ENCODE measurements around the gene TOX2.

The TOX2 gene

DNA sequence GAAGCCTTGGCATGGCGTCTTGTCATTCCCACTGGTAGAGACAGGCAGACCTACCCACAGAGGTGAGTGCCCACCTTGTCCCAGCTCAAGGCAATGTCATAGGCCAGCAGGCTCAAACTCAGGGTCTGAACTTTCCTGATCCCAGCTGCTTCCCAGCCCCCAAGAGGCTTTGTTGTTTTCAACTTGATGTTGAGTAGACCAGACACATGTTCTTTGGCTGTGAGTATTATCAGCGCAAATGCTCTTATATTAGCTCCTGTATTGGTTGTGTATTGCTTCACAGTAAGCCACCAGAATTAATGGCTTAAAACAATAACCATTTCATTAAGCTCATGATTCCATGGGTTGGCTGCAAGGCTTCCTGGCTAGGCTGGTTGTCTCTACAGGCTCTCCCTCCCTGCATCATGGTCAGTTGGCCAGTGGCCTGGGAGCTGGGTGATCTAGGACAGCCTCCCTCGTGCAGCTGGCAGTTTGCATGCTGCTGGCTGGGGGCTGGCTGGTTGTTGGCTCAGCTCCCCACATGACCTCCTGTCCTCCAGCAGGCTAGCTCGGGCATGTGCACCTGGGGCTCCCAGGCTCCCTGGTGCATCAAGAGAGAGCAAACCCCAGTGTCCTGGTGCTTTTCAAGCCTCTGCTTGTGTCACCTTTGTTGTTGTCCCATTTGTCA is 21.6 kb downstream of the TOX2 start:
- Histone ChIP-seq H3K9me3 (ENCODE audit: control insufficient read depth, low read length) (no peaks in the 10 kb centered on the region), H3K27me3 (ENCODE audit: control insufficient read depth, insufficient read depth, low read length) (no peaks in the 10 kb centered on the region), H3K36me3 (ENCODE audit: control insufficient read depth, insufficient read depth, low read length) (no peaks in the 10 kb centered on the region), H3K9ac (ENCODE audit: low read length) (no peak overlapping the region), H3K4me3 (ENCODE audit: low read length) (no peak overlapping the region), H3K4me1 (ENCODE audit: control insufficient read depth, insufficient read depth, low read length) (peaks cover 17% of the 10 kb centered on the region)

DNA sequence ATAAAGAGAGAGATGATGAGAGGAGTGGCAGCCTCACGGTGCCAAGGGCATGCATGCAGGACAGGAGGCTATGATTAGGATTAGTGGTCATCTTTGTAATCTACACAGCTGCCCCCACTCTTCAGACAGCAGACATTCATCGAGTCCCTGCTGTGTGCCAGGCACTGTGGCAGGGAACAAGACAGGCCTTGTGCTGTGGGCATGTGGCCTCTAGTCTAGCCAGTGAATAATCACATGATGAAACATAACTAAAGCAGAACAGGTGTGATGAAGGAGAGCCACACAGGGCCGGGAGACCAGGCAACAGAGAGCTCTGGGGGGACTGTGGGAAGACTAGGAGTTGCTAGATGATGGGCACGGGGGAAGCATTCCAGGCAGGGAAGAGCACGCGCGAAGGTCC is 22.2 kb downstream of the TOX2 start:
- no peaks in the 10 kb centered on the region for H3K9me3 ChIP-seq (ENCODE audit: control insufficient read depth, low read length)
- H3K4me1 ChIP-seq (ENCODE audit: control insufficient read depth, insufficient read depth, low read length) = peaks cover 22% of the 10 kb centered on the region
- no peak overlapping the region for H3K4me3 ChIP-seq (ENCODE audit: low read length)
- H3K27me3 ChIP-seq (ENCODE audit: control insufficient read depth, insufficient read depth, low read length) = no peaks in the 10 kb centered on the region
- H3K9ac ChIP-seq (ENCODE audit: low read length) = no peak overlapping the region
- no peaks in the 10 kb centered on the region for H3K36me3 ChIP-seq (ENCODE audit: control insufficient read depth, insufficient read depth, low read length)

DNA sequence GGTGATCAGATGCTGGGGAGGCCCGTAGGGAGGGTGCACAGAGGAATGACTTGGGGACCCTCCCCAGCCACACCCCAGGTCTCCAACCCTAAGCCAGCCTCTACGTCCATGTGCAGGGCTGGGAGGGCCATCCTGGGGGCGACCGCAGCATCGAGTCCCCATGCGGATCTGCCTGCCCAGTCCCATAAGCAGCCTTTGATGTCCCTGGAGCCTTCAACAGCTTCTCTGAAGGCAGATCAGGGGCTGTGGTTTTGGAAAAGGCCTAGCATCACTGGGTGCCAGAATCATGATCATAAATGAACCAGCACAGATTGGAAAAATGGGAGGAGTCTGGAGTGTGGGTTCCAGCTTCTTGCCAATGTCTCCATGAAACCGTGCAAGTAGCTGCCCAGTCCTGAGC is 22.9 kb downstream of the TOX2 start:
- Histone ChIP-seq H3K27me3 (ENCODE audit: control insufficient read depth, insufficient read depth, low read length) (no peaks in the 10 kb centered on the region), H3K36me3 (ENCODE audit: control insufficient read depth, insufficient read depth, low read length) (no peaks in the 10 kb centered on the region), H3K4me3 (ENCODE audit: low read length) (no peak overlapping the region), H3K9ac (ENCODE audit: low read length) (no peak overlapping the region), H3K9me3 (ENCODE audit: control insufficient read depth, low read length) (no peaks in the 10 kb centered on the region), H3K4me1 (ENCODE audit: control insufficient read depth, insufficient read depth, low read length) (peaks cover 29% of the 10 kb centered on the region)

DNA sequence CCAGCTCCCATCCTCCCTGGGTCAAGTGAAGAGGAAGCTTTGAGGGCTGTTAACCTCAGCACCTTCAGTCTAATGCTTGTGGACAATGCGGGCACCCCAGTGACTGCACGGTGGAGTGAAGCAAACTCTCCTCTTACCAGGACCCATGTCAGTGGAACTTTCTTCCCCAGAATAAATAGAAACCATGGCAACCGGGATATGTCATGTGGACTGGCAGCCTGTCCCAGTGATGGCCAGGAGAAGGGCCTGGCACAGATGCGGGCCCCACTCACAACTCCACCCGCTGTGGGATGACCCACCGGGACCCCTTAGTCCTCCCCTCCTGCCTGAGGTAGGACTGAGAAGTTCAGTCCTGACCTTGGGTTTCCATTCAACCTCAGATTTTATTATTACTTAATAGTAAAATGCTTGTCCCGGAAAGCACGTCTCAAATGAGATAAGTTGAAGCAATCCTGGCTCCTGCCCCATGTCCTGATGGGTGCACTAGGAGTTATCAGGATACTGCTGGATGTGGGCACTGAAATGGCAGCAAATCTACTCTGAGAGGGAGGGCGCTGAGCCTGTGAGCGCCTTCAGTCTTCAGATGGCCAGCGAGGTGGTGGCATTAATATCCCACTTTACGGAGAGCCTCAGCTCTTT is 23.5 kb downstream of the TOX2 start:
- Histone ChIP-seq H3K4me3 (ENCODE audit: low read length) (no peak overlapping the region), H3K36me3 (ENCODE audit: control insufficient read depth, insufficient read depth, low read length) (no peaks in the 10 kb centered on the region), H3K27me3 (ENCODE audit: control insufficient read depth, insufficient read depth, low read length) (no peaks in the 10 kb centered on the region), H3K4me1 (ENCODE audit: control insufficient read depth, insufficient read depth, low read length) (peaks cover 29% of the 10 kb centered on the region), H3K9me3 (ENCODE audit: control insufficient read depth, low read length) (no peaks in the 10 kb centered on the region), H3K9ac (ENCODE audit: low read length) (no peak overlapping the region)

DNA sequence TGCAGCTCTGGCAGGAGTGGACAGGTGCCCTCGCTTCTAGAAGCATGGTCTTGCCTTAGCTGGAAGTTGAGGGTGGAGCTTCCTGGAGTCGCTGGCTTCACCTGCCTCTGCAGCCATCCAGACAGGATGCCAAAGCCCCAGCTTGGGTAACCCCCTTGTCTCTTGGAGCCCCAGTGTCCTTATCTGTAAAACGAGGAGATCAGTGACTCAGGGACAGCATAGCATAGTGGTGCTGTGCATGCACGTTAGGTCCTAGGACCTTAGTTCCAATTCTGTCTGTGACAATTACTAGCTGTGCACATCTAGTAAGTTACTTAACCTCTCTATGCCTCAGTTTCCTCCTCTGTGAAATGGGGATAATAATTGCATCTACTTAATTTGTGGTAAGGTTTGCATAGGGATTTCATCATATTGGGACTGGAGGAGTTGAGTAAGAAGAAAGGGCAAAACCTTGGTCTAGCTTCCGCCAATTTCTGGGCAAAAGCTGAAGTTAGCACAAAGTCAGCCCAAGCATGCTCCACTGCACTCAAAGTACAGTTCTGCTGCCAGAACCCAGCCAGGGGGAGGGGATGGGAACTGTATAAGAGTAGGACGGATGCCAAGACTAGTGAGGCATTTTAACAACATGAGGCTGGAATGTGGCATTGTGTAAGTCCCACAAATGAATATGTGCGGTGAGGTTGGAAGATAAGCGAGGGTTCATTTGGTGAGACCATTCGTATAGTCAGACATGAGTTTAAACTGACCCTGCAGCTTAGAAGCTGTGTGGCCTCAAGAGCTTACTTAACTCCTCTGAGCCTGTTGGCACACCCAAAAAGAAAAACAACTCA is 24.5 kb downstream of the TOX2 start:
- no peaks in the 10 kb centered on the region for H3K27me3 ChIP-seq (ENCODE audit: control insufficient read depth, insufficient read depth, low read length)
- peaks cover 29% of the 10 kb centered on the region for H3K4me1 ChIP-seq (ENCODE audit: control insufficient read depth, insufficient read depth, low read length)
- H3K9me3 ChIP-seq (ENCODE audit: control insufficient read depth, low read length) = no peaks in the 10 kb centered on the region
- no peak overlapping the region for H3K4me3 ChIP-seq (ENCODE audit: low read length)
- H3K36me3 ChIP-seq (ENCODE audit: control insufficient read depth, insufficient read depth, low read length) = no peaks in the 10 kb centered on the region
- H3K9ac ChIP-seq (ENCODE audit: low read length) = no peak overlapping the region

DNA sequence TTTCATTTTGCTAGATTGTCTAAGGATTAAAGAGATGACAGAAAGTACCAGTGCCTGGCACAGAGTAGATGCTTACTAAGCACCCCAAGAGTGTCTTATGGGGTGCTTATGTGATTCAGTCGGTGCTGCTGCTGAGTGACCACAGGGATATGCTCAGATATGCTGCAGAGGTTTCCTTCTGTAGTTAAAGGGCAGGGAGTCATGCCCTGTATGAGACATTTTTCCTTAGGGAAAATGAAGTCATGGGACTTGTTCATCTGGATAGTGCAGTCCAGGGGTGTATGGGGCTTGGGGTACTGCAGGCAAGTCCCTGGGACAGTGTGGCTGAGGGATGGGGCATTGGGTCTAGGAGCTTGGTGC is 25.1 kb downstream of the TOX2 start:
- Histone ChIP-seq H3K9ac (ENCODE audit: low read length) (no peak overlapping the region), H3K36me3 (ENCODE audit: control insufficient read depth, insufficient read depth, low read length) (no peaks in the 10 kb centered on the region), H3K9me3 (ENCODE audit: control insufficient read depth, low read length) (no peaks in the 10 kb centered on the region), H3K27me3 (ENCODE audit: control insufficient read depth, insufficient read depth, low read length) (no peaks in the 10 kb centered on the region), H3K4me3 (ENCODE audit: low read length) (no peak overlapping the region), H3K4me1 (ENCODE audit: control insufficient read depth, insufficient read depth, low read length) (peaks cover 29% of the 10 kb centered on the region)

DNA sequence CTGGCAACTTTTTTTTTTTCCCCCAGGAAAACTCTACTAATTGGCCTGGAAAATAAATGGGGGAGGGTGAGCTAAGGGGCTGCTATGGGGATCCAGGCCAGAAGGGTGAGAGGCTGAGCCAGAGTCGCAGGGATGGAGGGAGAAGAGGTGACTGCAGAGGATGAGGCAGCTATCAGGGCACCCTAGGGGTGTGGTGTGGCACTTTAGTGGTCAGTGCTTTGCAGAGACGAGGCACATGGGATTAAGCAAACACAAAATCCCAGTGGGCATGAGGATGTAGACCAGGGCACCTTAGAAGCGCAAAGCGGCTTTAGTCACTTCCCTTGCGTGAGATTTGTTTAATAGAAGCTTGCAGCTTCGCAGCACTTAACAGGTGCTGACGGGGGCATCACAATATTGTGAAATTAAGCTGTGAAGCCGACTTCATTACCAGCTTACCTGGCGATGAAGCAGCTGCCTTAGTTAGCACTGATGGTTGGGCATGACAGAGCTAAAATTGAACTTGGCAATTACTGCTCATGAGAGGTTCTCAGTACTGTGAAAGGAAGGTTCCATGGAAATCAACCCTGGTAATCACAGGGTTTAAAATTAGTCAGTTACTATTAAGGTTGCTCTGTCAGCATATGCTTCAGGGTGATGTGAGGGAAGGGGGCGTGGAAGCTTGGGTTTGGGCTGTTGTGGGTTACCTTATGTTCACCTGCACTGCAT is 26.0 kb downstream of the TOX2 start:
- Histone ChIP-seq H3K27me3 (ENCODE audit: control insufficient read depth, insufficient read depth, low read length) (no peaks in the 10 kb centered on the region), H3K36me3 (ENCODE audit: control insufficient read depth, insufficient read depth, low read length) (no peaks in the 10 kb centered on the region), H3K9me3 (ENCODE audit: control insufficient read depth, low read length) (no peaks in the 10 kb centered on the region), H3K4me1 (ENCODE audit: control insufficient read depth, insufficient read depth, low read length) (peaks cover 29% of the 10 kb centered on the region), H3K9ac (ENCODE audit: low read length) (no peak overlapping the region), H3K4me3 (ENCODE audit: low read length) (no peak overlapping the region)

DNA sequence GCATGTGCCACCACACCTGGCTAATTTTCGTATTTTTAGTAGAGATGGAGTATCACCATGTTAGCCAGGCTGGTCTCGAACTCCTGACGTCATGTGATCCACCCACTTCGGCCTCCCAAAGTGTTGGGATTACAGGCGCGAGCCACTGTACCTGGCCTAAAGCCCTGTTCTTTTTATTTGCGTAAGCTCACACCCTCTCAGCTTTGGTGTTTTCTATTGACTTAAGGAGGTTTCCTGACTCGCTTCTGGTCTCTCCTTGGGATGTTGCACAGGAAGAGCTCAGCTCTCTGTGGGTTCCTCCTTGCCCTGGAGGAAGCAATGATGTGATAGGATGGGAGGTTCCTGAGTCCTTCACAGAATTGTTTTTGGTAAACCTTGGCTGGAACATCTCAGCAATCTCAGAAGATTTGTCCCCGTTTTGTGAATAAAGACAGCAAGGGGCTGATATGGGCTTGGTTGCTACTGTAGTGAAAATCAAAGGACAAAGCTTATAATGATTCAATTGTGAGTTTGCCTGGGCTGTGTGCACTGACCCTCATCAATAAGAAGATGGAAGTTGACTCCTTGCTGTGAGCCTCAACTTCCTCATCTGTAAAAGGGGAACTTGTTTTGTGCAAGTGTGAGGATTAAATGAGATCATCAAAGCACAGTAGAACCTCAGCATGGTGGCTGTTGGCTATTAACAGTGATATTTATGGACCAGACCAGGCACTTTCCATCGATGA is 27.0 kb downstream of the TOX2 start:
- no peak overlapping the region for H3K9ac ChIP-seq (ENCODE audit: low read length)
- H3K27me3 ChIP-seq (ENCODE audit: control insufficient read depth, insufficient read depth, low read length) = no peaks in the 10 kb centered on the region
- H3K9me3 ChIP-seq (ENCODE audit: control insufficient read depth, low read length) = no peaks in the 10 kb centered on the region
- no peak overlapping the region for H3K4me3 ChIP-seq (ENCODE audit: low read length)
- no peaks in the 10 kb centered on the region for H3K36me3 ChIP-seq (ENCODE audit: control insufficient read depth, insufficient read depth, low read length)
- H3K4me1 ChIP-seq (ENCODE audit: control insufficient read depth, insufficient read depth, low read length) = peaks cover 29% of the 10 kb centered on the region

DNA sequence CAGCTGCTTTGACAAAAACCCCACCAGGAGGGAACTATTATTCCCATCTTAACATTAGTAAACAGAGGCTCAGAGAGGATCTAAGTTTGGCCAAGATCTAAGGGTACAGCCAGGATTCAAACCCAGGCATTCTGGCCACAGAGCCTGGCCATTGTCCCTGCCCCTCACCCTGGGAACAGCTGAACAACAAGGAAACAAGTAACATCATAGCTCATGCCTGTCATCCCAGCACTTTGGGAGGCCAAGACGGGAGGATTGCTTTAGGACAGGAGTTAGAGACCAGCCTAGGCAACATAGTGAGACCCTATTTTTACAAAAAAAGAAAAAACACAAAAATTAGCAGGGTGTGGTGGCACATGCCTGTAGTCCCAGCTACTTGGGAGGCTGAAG is 27.5 kb downstream of the TOX2 start:
- Histone ChIP-seq H3K9me3 (ENCODE audit: control insufficient read depth, low read length) (no peaks in the 10 kb centered on the region), H3K27me3 (ENCODE audit: control insufficient read depth, insufficient read depth, low read length) (no peaks in the 10 kb centered on the region), H3K4me1 (ENCODE audit: control insufficient read depth, insufficient read depth, low read length) (peaks cover 29% of the 10 kb centered on the region), H3K4me3 (ENCODE audit: low read length) (no peak overlapping the region), H3K9ac (ENCODE audit: low read length) (no peak overlapping the region), H3K36me3 (ENCODE audit: control insufficient read depth, insufficient read depth, low read length) (no peaks in the 10 kb centered on the region)

DNA sequence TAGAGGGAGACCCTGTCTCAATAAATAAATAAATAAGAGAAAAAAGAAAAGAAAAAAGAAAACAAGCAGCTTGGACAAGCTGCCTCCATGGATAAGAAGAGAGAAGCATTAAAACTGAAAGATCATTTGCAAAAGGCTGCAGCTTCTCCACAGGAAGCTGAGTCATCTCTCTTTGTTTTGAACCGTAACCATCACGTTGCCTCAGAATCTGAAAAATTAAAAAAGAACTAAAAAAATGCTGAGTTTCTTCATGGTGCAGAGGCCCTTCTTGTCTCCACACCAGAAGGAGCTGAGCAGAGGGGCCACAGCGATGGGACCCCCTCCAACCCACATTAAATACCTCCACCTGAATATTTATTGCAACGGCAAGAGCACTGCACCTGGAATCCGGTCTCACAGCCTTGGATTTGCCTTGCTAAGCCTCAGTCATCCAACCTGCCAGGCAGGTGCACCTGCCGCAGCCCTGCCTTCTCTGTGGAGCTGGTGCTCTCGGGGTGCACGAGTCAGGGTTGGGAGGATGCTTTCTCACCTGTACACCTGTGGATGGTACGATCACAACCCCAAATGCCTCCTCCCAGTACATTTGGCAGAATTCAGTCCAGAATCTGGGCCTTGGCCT is 28.1 kb downstream of the TOX2 start:
- Histone ChIP-seq H3K27me3 (ENCODE audit: control insufficient read depth, insufficient read depth, low read length) (no peaks in the 10 kb centered on the region), H3K9me3 (ENCODE audit: control insufficient read depth, low read length) (no peaks in the 10 kb centered on the region), H3K9ac (ENCODE audit: low read length) (no peak overlapping the region), H3K36me3 (ENCODE audit: control insufficient read depth, insufficient read depth, low read length) (no peaks in the 10 kb centered on the region), H3K4me1 (ENCODE audit: control insufficient read depth, insufficient read depth, low read length) (peaks cover 29% of the 10 kb centered on the region), H3K4me3 (ENCODE audit: low read length) (no peak overlapping the region)

DNA sequence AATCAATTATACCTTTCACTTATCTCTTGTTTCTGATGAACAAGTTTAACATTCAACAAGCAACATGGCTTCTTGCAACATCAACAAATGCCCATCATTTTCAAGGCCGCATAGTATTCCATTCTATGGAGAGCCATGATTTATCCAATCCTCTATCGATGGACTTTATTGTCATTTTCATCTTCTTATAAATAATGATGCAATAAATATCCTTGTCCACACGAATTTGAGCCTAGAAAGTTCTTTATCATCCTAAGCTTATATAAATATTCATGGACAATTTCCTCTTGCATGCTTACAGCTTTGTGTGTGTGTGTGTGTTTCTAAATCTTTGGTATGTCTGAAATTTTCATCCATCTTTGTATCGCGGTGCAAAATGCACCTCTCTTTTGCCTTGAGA is 29.1 kb downstream of the TOX2 start:
- no peaks in the 10 kb centered on the region for H3K27me3 ChIP-seq (ENCODE audit: control insufficient read depth, insufficient read depth, low read length)
- H3K4me1 ChIP-seq (ENCODE audit: control insufficient read depth, insufficient read depth, low read length) = peaks cover 29% of the 10 kb centered on the region
- H3K9me3 ChIP-seq (ENCODE audit: control insufficient read depth, low read length) = no peaks in the 10 kb centered on the region
- H3K36me3 ChIP-seq (ENCODE audit: control insufficient read depth, insufficient read depth, low read length) = no peaks in the 10 kb centered on the region
- no peak overlapping the region for H3K9ac ChIP-seq (ENCODE audit: low read length)
- no peak overlapping the region for H3K4me3 ChIP-seq (ENCODE audit: low read length)

Data from mucosa of stomach (tissue), 1 donor.